ENCODE data around the gene HCRT. TPM values are rescaled to one million over a fixed set of nuclear protein-coding genes. Genes with fewer than 3 reads are reported as not detected.
"Not testable (repeated sequence)": the region's sequence is repeated elsewhere in the genome, so short reads cannot be mapped to it uniquely, and the experiment has no call there.

The HCRT gene
- total and polyA plus RNA-seq, 5 donors from 2014 or later, result not detected

DNA sequence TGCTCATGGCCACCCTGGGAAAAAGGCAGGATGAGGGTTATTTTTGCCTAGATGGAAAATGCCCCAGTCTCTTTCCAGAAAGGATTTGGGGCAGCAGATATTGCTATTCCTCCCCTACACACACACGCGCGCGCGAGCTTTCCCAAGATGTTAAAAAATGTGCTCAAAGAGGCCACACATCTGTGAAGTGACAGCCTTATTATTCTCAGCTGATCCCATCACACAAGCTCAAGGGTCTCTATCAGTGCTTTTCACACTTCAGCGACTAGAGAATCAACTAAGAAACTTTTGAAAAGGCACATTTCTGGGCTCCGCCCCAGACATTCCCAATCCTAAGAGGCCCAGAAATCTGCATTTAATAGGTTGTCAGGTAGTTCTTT is 24.7 kb downstream of the HCRT start:
- Histone ChIP-seq H3K27ac (ENCODE audit: insufficient read depth, low read length, poor library complexity, severe bottlenecking) (no peak overlapping the region), H3K4me3 (ENCODE audit: low read depth, low read length) (no peak overlapping the region), H3K36me3 (ENCODE audit: control insufficient read depth, insufficient read depth, low read length) (no peaks in the 10 kb centered on the region), H3K27me3 (ENCODE audit: control insufficient read depth, insufficient read depth, low read length) (no peaks in the 10 kb centered on the region), H3K4me1 (ENCODE audit: control insufficient read depth, insufficient read depth, low read length, poor library complexity, severe bottlenecking) (peaks cover 2% of the 10 kb centered on the region), H3K9me3 (ENCODE audit: control insufficient read depth in 2 of 2, low read length in 2 of 2) (no peaks in the 10 kb centered on the region)
- Mint-ChIP-seq H3K4me3 (no peak overlapping the region), H3K4me1 (peaks cover 0 to 9% (median 0%) of the 10 kb centered on the region in 4 donors), H3K36me3 (no peaks in the 10 kb centered on the region), H3K9me3 (peaks cover 0 to 2% (median 0%) of the 10 kb centered on the region in 7 donors), H3K27me3 (no peaks in the 10 kb centered on the region), H3K27ac (no peak overlapping the region)
- no peak for DNase-seq
- ATAC-seq (ENCODE audit: low read depth in 2 of 2), result no peak

DNA sequence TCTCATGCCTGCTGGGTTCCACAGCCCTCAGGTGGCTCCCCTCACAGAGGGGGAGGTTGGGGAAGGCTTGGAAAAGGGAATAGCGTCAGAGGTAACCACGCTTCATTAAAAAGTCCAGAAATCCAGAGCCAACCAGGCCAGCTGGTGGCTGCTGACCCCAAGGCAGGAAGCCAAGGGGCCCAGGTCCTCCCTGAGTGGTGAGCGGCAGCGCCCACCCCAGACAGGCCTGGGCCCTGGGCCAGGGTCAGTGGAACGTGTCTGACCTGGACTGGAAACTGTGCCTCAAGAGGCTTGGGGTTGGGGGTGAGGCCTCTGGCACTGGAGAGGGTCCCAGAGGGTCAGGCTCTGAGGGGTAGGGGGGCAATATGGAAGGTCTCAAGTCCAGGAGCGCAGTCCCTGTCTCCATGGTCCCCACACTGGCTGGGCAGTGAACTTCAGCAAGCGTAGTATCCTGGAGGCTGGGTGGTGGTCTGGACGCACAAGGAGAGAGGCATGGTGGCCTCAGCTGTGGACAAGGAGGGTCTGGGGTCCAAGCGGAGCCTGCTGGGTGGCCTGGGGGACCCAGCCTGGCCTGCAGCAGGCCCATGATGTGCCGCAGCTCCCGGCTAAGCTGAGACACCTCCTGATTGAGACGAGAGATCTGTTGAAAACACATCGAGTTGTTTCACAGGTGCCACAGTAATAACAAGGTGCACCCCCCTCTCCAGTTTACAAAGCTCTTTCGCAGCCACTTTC is 25.3 kb downstream of the HCRT start:
- H3K27me3 ChIP-seq (ENCODE audit: control insufficient read depth, insufficient read depth, low read length), result no peaks in the 10 kb centered on the region
- no peaks in the 10 kb centered on the region for H3K9me3 ChIP-seq (ENCODE audit: control insufficient read depth in 2 of 2, low read length in 2 of 2)
- H3K36me3 ChIP-seq (ENCODE audit: control insufficient read depth, insufficient read depth, low read length), result no peaks in the 10 kb centered on the region
- H3K4me3 ChIP-seq (ENCODE audit: low read depth, low read length), result no peak overlapping the region
- H3K4me1 ChIP-seq (ENCODE audit: control insufficient read depth, insufficient read depth, low read length, poor library complexity, severe bottlenecking), result peaks cover 7% of the 10 kb centered on the region
- H3K27ac ChIP-seq (ENCODE audit: insufficient read depth, low read length, poor library complexity, severe bottlenecking), result no peak overlapping the region
- peaks cover 0 to 2% (median 0%) of the 10 kb centered on the region in 7 donors for H3K9me3 Mint-ChIP-seq
- no peaks in the 10 kb centered on the region for H3K27me3 Mint-ChIP-seq
- ATAC-seq (ENCODE audit: low read depth in 2 of 2) (no peak), DNase-seq (no peak)
- H3K27ac Mint-ChIP-seq, result peak overlapping the region in 1 of 3 donors; percentile 32
- H3K4me3 Mint-ChIP-seq, result no peak overlapping the region
- no peaks in the 10 kb centered on the region for H3K36me3 Mint-ChIP-seq
- peaks cover 0 to 9% (median 1%) of the 10 kb centered on the region in 4 donors for H3K4me1 Mint-ChIP-seq

DNA sequence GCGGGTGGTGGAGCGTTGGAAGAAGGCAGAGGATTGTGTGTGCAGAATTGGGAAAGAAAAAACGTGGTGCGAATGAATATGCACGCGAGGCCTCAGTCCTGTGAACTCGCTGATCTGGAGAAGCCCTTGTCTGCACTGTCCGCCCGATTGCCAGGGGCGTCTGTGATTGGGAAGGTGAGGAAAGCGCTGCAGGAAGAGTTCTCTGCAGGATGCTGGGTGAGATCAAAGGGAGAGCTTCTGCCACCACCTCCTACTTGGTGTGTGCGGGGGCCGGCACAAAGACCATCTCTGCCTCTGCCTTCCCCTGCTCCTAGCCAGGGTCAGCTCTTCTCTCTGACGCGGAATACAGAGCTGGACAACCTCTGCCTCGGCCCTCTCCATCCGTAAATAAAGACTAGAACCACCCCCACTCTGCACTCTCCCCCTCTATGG is 29.6 kb downstream of the HCRT start:
- Mint-ChIP-seq H3K36me3 (peaks cover 8% of the 10 kb centered on the region), H3K4me1 (peaks cover 4 to 46% (median 27%) of the 10 kb centered on the region in 4 donors), H3K27me3 (no peaks in the 10 kb centered on the region), H3K9me3 (peaks cover 0 to 2% (median 0%) of the 10 kb centered on the region in 7 donors), H3K27ac (no peak overlapping the region), H3K4me3 (peak overlapping the region; percentile 95)
- peaks cover 11% of the 10 kb centered on the region for H3K36me3 ChIP-seq (ENCODE audit: control insufficient read depth, insufficient read depth, low read length)
- DNase-seq (no peak), ATAC-seq (ENCODE audit: low read depth in 2 of 2) (no peak)
- peaks cover 36% of the 10 kb centered on the region for H3K4me1 ChIP-seq (ENCODE audit: control insufficient read depth, insufficient read depth, low read length, poor library complexity, severe bottlenecking)
- H3K27ac ChIP-seq (ENCODE audit: insufficient read depth, low read length, poor library complexity, severe bottlenecking), result peak overlapping the region; percentile 41
- no peak overlapping the region for H3K4me3 ChIP-seq (ENCODE audit: low read depth, low read length)
- H3K9me3 ChIP-seq (ENCODE audit: control insufficient read depth in 2 of 2, low read length in 2 of 2), result no peaks in the 10 kb centered on the region
- no peaks in the 10 kb centered on the region for H3K27me3 ChIP-seq (ENCODE audit: control insufficient read depth, insufficient read depth, low read length)

DNA sequence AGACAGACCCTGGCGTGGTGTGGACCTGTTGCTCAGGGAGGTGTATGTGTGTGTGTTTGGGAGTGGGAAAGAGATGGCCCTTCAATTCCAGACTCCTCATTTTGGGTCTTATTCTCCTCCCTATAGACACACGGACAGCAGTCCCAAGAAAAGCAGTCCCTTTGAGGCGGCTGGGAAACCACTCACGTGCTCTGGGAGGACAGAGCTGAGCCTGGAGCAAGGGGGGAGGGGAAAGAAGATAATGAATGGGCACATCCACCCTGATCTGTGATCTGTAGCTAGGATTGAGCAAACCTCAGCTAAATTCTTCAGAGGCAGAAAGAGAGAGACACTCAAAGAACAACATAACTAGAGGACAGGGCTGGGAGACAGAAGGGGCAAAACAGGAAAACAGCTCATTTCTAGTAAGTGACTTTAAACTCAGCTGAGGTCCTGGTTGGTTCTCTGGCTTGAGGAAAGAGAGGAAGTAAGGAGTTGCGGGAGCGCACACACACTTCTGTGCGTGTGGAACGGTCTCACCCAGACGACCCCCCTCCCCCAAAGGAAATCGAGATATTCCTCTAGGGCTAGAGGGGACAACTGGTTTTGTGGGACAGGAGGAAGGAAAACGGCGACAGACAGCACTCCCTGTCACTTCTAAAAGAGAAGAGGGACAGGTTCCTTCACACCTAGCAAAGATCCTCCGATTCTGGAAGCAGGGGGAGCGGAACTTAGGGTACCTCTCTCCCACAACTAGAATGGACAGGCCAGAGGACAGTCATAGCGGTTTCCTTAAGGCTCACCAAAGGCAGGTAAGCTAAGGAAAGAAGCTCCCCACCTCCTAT is 31.1 kb downstream of the HCRT start:
- H3K36me3 Mint-ChIP-seq, result peaks cover 8% of the 10 kb centered on the region
- Histone ChIP-seq H3K9me3 (ENCODE audit: control insufficient read depth in 2 of 2, low read length in 2 of 2) (no peaks in the 10 kb centered on the region), H3K4me3 (ENCODE audit: low read depth, low read length) (peak overlapping the region; percentile 95), H3K36me3 (ENCODE audit: control insufficient read depth, insufficient read depth, low read length) (peaks cover 14% of the 10 kb centered on the region), H3K27ac (ENCODE audit: insufficient read depth, low read length, poor library complexity, severe bottlenecking) (peak overlapping the region; percentile 84), H3K4me1 (ENCODE audit: control insufficient read depth, insufficient read depth, low read length, poor library complexity, severe bottlenecking) (peaks cover 36% of the 10 kb centered on the region), H3K27me3 (ENCODE audit: control insufficient read depth, insufficient read depth, low read length) (no peaks in the 10 kb centered on the region)
- no peak for ATAC-seq (ENCODE audit: low read depth in 2 of 2)
- DNase-seq, result peak in 1 of 3 donors; percentile 24
- no peaks in the 10 kb centered on the region for H3K27me3 Mint-ChIP-seq
- peaks cover 4 to 50% (median 28%) of the 10 kb centered on the region in 4 donors for H3K4me1 Mint-ChIP-seq
- peak overlapping the region; percentile 94 to 98 (median 95) for H3K27ac Mint-ChIP-seq
- H3K9me3 Mint-ChIP-seq, result peaks cover 0 to 2% (median 0%) of the 10 kb centered on the region in 7 donors
- peak overlapping the region; percentile 95 for H3K4me3 Mint-ChIP-seq

DNA sequence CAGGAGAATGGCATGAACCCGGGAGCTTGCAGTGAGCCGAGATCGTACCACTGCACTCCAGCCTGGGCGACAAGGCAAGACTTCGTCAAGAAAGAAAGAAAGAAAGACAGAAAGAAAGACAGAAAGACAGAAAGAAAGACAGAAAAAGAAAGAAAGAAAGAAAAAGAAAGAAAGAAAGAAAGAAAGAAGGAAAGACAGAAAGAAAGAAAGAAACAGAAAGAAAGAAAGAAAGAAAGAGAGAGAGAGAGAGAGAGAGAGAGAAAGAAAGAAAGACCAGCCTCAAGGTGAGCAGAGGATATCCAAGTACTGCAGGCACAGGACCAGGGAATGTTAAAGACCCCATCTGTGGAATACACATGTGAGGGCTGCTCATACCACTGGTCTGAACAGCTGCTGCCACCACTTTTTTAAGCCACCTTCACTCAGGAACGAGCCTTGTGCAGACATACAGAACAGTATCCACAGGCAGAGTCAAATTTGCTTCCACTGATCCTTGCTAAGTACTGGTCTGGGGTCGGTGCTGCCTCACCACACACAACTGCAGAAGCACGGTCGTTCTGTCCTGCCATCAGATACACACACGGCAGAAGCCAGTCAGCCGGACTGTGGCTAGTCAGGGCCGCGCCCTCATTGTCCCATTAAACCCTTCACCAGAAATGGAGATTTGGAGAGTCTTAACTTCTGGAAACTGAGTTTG is 38.2 kb downstream of the HCRT start:
- peak overlapping the region in 1 of 4 donors; percentile 58 for H3K4me3 Mint-ChIP-seq
- H3K27ac Mint-ChIP-seq, result no peak overlapping the region
- no peak overlapping the region for H3K27ac ChIP-seq (ENCODE audit: insufficient read depth, low read length, poor library complexity, severe bottlenecking)

DNA sequence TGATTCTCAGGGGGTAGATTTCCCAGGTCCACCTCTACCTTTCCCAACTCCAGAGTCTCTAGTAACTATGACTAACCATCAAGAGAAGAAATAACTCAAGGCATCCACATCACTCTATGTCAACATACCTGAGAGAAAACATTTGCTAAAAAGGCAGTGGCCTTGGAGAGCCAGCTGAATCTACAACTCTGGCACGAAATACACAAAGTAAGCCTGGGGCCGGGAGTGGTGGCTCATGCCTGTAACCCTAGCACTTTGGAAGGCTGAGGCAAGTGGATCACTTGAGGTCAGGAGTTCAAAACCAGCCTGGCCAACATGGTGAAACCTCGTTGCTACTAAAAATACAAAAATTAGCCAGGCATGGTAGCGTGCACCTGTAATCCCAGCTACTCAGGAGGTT is 42.1 kb downstream of the HCRT start:
- Histone ChIP-seq H3K36me3 (ENCODE audit: control insufficient read depth, insufficient read depth, low read length) (peaks cover 45% of the 10 kb centered on the region), H3K4me1 (ENCODE audit: control insufficient read depth, insufficient read depth, low read length, poor library complexity, severe bottlenecking) (peaks cover 11% of the 10 kb centered on the region)
- H3K9me3 Mint-ChIP-seq; H3K27ac ChIP-seq (ENCODE audit: insufficient read depth, low read length, poor library complexity, severe bottlenecking); H3K27me3 Mint-ChIP-seq; ATAC-seq (ENCODE audit: low read depth in 2 of 2); H3K9me3 ChIP-seq (ENCODE audit: control insufficient read depth in 2 of 2, low read length in 2 of 2); DNase-seq; H3K4me3 Mint-ChIP-seq; H3K4me3 ChIP-seq (ENCODE audit: low read depth, low read length); H3K27me3 ChIP-seq (ENCODE audit: control insufficient read depth, insufficient read depth, low read length): not testable (repeated sequence)
- peaks cover 0 to 67% (median 36%) of the 10 kb centered on the region in 4 donors for H3K4me1 Mint-ChIP-seq
- peak overlapping the region in 1 of 3 donors; percentile 12 for H3K27ac Mint-ChIP-seq
- H3K36me3 Mint-ChIP-seq, result peaks cover 23% of the 10 kb centered on the region

More for the DNA sequence above, 38.2 kb downstream of the HCRT start:
- Mint-ChIP-seq H3K4me1 (peaks cover 0 to 60% (median 37%) of the 10 kb centered on the region in 4 donors), H3K27me3 (no peaks in the 10 kb centered on the region), H3K9me3 (no peaks in the 10 kb centered on the region), H3K36me3 (peaks cover 28% of the 10 kb centered on the region)
- Histone ChIP-seq H3K27me3 (ENCODE audit: control insufficient read depth, insufficient read depth, low read length) (no peaks in the 10 kb centered on the region), H3K36me3 (ENCODE audit: control insufficient read depth, insufficient read depth, low read length) (peaks cover 52% of the 10 kb centered on the region), H3K9me3 (ENCODE audit: control insufficient read depth in 2 of 2, low read length in 2 of 2) (no peaks in the 10 kb centered on the region), H3K4me1 (ENCODE audit: control insufficient read depth, insufficient read depth, low read length, poor library complexity, severe bottlenecking) (peaks cover 17% of the 10 kb centered on the region), H3K4me3 (ENCODE audit: low read depth, low read length) (no peak overlapping the region)
- no peak for ATAC-seq (ENCODE audit: low read depth in 2 of 2)
- DNase-seq, result no peak

DNA sequence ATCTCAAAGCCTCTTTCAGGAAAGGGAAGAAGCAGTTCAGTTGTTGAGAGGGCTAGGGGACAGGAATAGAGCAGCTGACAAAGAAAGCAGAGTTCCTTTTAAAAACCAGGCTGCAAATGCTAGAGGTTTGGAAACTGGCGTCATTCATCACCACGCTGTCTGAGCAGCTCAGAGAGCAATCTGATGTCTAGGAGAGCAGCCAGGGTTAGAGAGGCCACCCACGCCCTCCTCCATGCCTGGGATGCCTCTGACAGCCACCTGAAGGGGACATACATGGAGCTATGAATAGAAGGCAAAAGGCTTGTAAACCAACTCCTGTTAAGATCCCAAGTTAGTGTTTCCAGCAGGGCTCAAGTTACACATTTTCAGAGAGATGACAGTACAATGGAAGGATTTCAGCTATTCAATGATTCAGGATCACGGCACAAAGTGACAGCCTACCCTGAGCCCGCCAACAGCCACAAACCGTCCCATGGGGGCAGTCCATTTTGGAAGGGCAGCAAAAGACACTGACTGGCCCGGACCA is 42.8 kb downstream of the HCRT start:
- H3K4me1 ChIP-seq (ENCODE audit: control insufficient read depth, insufficient read depth, low read length, poor library complexity, severe bottlenecking), result peaks cover 14% of the 10 kb centered on the region
- no peak overlapping the region for H3K4me3 ChIP-seq (ENCODE audit: low read depth, low read length)
- Mint-ChIP-seq H3K36me3 (peaks cover 21% of the 10 kb centered on the region), H3K4me3 (peak overlapping the region in 1 of 4 donors; percentile 24), H3K4me1 (peaks cover 0 to 69% (median 36%) of the 10 kb centered on the region in 4 donors), H3K27ac (no peak overlapping the region), H3K27me3 (no peaks in the 10 kb centered on the region), H3K9me3 (no peaks in the 10 kb centered on the region)
- peaks cover 42% of the 10 kb centered on the region for H3K36me3 ChIP-seq (ENCODE audit: control insufficient read depth, insufficient read depth, low read length)
- ATAC-seq (ENCODE audit: low read depth in 2 of 2) (no peak), DNase-seq (no peak)
- no peaks in the 10 kb centered on the region for H3K9me3 ChIP-seq (ENCODE audit: control insufficient read depth in 2 of 2, low read length in 2 of 2)
- H3K27ac ChIP-seq (ENCODE audit: insufficient read depth, low read length, poor library complexity, severe bottlenecking), result no peak overlapping the region
- H3K27me3 ChIP-seq (ENCODE audit: control insufficient read depth, insufficient read depth, low read length), result no peaks in the 10 kb centered on the region

All from CD4-positive, CD25-positive, alpha-beta regulatory T cell (primary cell).